ENCODE measurements around the gene ADCY2.

The ADCY2 gene

DNA sequence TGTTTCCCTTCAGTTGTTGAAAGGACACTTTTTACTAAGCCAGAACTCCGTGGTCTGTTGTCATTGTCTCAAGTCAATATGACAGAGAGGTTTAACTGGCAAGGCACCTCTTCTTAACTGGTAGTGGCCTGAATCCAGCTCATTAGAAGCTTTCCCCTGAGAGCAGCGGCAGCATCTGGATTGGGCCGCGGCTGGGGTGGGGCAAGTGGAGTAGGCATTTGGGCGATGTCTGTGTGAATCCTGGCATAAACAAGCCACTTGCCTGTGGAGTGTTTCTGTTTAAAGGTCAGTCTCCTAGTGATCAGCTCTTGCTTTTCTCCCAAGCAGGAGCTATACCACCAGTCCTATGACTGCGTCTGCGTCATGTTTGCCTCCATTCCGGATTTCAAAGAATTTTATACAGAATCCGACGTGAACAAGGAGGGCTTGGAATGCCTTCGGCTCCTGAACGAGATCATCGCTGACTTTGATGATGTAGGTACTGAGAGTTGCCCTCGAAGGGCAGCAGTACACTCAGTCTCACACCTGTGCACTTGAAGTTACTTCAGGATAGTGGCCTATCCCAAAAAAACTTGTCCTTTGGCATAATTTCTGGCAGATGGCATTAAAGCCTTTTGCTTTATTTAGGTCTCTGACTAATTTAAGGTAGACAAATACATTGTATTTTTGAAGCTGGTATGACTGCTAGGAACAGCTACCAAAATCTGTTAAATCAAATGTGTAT lies 406.1 kb downstream of the ADCY2 start:
- DNase-seq = no peak

DNA sequence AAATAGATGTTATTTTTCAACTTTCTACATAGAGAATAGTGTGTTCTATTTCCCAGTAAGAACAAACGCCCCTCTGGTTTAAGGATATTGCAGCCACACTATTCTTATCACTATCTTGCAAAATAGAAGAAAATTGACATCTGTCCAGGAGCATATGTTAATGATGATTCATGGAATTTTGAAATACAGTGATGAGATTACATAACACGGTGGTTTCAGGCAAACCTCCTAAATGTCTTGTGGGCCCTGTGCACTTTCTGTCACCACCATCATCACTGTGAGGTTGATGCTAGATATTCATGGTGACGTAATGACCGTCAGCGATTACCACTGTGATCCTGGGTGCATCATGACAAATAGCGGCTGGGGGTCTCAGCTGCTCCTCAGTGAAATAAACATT lies 406.9 kb downstream of the ADCY2 start:
- no peak for DNase-seq

DNA sequence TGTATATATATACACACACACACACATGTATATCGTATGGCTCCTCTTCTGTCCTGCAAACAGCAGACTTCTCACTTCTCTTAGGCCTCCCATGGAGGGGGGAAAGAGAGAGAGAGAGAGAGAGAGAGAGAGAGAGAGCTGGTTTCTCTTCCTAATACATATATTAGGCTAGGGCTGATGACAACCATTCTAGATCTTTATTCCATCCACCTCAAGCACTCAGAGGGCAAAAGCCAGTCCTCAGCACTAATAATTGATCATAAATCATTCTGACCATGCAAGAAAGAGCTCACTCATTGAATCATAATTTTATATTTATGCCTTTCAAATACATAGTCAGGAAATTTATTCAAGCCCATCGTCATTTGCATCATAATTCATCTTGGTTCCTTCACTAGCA lies 408.0 kb downstream of the ADCY2 start:
- no peak for DNase-seq

DNA sequence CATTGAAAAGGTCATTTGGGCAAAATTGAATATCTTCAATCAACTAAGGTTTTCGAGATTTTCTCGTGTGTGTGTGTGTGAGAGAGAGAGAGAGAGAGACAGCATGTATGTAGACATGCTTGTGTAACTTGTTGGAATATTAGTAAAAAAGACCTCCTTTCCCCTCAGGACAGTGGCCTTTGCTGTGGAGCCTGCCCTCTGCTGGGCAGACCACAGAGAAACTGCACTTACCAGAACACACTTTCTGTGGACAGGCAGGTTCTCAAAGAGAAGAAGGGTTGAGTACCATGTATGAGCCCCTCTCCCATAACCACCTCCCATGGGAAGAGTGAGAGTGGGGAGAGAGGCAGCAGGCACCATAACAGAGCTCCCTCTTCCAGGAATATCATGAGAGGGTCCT lies 409.4 kb downstream of the ADCY2 start:
- DNase-seq = no peak

DNA sequence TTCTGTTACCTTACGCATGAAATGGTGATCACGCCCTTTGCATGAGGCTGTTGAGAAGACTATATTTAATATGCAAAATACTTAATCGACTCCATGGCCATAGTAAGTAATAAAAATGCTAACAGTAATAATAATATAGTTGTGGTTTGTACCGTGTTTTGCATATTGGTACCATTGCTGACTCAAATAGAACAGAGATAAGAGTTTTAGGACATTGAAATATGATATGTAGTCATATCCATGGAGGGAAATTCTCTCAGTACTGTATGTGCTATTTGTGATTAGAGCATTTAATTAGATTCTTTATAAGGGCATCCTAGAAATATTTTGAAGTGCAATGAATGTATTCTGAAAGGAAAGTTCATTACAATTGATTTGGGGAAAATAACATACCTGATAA lies 413.1 kb downstream of the ADCY2 start:
- DNase-seq = no peak

DNA sequence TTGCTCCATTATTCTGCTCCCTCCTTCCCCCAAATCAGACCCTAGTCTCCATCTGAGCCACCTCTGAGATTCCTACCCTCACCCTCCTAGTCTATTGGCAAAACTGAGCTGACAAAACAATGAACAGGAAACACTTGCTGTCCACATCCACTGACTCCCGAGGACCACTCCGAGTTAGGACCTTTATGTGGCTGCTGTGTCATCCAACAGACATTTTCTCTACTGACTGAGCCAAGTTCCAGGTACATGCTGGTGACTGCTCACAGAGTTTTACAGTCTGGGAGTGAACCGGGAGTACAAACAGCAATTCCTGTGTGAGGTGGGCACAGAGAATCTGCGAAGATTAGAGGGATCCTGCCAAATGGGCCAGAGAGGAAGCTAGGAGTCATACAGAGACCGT lies 415.8 kb downstream of the ADCY2 start:
- no peak for DNase-seq

DNA sequence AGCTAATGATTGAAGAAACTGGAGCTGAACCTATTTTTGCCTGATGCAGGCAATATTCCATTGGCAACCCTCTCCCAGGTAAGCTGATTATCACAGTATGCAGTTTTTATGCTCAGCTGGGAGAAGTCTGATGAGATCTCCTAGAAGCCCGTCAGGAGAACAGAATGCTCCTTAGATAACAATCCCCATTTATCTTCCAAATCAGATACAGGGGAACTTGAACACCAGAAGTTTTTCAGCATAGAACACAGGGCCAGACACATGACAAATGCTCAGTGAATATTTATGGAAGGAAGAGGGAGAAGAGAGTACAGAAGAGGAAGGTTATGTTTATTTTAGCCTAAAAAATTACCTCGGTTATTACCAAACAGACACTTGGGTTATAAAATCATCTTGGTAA lies 417.1 kb downstream of the ADCY2 start:
- no peak for DNase-seq

DNA sequence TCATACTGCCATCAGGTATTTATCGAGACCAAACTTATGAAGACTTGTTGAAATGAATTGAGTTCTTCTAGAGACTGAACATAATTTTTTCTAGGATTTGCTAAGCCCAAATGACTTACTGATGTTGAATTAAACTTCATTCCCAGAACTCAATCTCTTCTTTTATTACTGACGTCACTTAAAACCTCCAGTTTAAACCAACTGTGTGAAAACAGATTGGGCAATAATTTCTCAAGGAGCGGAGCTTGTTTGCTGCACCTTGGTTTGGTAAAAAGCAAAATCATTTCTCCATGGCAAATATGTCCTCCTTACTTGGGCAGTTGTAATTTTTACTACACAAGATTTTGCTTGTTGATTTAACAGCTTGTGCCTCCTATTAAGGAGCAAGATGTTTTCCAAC lies 417.6 kb downstream of the ADCY2 start:
- no peak for DNase-seq

DNA sequence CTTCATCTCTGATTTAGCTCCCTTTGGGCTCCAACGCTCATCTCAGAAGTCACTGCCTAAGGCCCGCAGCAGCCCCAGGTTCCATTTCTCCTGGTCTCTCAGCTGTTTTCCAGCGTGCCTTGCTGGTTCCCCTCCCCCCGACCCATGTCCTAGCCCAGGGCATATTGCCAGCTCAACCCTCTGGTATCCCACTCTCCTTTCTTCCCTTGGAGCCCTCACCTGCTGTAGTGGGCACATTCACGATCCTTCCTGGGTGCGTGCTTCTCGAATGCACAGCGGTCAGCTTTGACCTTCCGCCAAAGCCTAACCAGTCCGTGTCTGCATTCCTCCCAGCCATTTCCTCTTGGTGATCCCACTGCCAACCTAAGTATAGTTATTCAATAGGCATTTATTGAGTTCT lies 418.9 kb downstream of the ADCY2 start:
- DNase-seq = no peak

DNA sequence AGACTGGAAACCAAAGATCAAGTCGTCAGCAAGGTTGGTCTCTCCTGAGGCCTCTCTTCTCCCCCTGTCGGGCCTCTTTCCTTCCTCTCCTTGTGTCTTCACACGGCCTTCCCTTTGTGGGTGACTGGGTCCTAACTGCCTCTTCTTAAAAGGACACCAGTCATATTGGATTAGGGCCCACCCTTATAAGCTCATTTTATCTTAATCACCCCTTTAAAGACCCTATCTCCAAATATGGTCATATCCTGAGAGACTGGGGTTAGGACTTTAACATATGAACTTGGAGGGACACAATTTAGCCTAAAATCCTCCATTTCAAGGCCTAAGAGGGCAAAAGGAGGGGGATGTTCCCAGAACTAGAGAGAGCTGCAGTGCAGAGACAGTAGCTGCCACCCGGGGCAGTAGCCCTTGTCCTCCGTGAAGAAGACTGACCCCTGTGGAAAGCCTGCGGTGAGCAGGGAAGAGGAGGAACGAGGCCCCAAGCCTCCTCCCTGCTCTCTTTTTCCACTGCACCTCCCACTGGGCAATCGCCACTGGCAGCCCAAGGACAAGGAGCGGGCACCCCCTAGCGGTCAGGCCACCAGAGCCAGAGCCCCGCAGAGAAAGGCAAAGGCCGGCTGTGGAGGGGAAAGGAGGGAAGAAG lies 420.1 kb downstream of the ADCY2 start:
- peak; percentile 27 for DNase-seq

DNA sequence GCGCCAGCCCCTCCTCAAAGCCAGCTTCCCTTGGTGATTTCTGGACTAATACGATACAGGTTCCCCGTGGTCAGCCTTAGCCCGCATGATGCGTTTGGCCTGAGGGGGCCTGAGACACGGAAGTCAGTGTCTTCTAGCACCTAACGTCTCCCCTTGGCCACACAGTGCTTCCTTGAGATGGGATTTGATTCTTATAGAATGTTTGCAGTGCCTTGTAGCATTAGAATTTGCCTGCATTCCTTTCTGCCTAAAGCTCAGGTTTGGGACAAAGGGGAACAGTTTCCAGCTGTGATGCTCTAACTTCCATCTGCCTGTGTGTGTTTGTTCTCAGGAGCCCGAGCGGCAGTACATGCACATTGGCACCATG lies 420.6 kb downstream of the ADCY2 start:
- DNase-seq = no peak

DNA sequence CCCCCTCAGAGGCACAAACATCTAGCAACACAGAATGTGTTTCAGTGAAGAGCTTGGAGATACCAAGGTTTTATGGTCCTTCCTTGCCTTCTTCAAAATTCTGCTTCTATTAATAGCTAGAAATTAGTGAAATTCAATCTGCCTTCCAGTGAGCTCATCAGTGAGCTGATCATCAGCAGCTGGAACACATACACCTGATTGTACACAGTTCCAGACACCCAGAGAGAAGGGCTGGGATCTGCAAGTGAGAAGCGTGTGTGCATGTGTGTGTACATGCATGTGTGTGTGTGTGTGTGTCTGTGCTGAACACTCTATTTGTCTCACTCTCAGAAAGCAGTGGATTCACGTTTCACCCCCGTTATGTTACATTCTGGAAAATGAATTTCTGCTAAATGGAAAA lies 426.5 kb downstream of the ADCY2 start:
- no peak for DNase-seq

DNA sequence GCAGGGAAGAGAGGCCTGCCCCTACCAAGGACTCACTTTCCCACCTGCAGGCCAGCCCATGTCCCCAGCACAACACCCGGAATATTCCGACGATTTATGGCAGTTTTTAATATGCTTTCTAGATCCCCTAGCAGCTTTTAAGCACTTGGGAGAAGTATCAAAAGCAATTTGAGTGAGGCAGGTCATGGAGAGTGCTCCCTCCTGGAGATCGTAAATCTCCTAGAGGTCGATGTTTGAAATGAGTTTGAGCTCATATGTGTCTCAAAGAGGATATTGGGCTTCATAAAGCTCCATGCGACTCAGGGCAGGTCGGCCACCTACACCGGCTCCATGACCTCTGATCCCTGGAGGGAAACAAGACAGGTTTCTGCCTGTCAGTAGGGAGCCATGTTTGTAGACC lies 427.7 kb downstream of the ADCY2 start:
- DNase-seq = no peak

DNA sequence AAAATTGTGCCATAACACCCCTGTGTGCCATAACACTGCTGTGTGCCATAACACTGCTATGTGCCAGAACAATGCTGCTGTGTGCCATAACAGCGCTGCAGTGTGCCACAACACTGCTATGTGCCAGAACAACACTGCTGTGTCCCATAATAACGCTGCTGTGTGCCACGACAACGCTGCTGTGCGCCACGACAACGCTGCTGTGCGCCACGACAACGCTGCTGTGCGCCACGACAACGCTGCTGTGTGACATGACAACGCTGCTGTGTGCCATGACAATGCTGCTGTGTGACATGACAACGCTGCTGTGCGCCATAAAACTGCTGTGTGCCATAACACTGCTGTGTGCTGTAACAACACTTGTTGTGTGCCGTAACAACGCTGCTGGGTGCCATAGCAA lies 429.1 kb downstream of the ADCY2 start:
- DNase-seq = no peak

DNA sequence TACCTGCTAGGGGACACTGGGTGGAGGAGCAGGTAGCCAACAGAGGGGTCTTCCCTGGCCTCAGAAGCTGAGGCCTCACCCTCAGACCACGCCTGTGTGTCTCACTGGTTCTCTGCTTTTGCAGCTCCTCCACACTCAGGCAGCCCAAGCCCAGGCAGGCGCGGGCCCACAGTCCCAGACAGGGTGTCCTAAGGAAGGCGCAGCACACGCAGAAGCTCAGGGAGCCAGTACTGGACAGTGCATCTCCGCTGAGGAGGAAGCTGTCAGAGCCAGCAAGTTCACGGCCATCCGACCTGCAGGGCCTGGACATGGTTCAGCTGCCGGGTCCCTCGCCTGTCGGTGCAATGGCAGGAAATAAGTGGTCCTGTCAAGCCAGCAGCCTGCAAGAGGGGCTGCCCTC lies 429.7 kb downstream of the ADCY2 start:
- no peak for DNase-seq

DNA sequence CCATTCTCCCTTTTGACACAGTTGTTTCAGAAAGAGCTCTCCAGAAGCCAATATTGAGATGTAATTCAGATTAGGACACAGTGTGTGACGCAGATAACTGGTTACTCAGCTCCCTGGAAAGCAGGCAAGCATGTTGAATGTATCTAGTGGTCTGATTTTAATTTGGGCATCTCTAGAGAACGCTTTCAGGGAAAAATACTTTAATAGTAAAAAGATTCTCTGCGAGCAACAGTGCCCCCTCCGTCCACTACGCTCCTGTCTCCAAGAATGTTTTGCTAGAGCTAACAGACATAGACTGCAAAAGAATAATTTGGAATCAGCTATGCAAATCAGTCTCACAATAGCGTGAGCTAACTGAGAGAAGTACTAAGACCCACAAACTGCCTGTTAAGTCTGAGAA lies 431.7 kb downstream of the ADCY2 start:
- DNase-seq = no peak

DNA sequence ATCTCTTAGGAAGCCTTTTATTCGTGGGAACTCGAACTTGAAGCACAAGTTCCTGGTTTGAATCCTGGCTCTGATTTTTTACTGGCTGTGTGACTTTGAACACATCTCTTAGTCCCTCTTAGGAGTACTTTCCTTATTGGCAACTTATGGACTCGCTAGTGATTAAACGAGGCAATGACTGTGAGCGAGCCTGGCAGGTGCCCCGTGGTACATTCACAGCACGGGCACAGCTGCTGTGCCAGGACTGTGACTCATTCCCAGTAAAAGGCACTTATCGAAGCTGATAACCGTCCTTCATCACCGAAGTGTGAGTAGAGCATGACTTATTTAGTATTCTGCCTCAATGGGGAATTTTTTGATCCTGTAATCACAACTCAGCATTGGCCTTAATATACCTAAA lies 432.3 kb downstream of the ADCY2 start:
- no peak for DNase-seq

DNA sequence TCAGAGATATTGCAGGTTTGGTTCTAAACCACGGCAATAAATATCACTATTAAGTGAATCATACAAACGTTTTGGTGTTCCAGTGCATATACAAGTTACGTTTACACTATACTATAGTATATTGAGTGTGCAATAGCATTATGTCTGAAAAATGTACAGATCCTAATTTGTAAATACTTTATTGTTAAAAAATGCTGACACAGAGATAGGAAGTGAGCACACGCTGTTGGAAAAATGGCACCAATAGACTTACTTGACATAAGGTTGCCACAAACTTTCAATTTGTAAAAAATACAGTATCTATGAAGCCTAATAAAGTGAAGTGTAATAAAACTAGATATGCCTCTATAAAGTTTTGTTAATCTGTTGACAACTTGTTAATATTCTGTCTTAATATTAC lies 439.0 kb downstream of the ADCY2 start:
- DNase-seq = no peak

DNA sequence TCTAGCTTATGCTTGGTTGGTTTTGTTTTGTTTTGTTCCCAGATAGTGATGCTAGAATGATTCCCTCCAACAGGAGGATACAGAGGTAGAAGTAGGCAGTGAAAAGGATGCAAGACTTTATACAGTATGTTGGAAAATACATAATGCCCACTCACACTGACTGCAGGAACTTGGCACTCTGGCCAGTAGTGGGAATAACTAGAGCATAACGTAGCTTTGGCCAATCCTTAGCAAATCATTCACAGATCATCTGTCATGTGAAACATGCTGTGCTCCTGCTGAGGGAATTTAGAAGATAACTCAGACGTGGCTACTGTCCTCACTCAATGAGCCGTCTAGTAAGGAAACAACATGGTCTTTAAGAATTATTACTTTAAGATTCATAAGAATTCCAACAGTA lies 441.5 kb downstream of the ADCY2 start:
- no peak for DNase-seq

DNA sequence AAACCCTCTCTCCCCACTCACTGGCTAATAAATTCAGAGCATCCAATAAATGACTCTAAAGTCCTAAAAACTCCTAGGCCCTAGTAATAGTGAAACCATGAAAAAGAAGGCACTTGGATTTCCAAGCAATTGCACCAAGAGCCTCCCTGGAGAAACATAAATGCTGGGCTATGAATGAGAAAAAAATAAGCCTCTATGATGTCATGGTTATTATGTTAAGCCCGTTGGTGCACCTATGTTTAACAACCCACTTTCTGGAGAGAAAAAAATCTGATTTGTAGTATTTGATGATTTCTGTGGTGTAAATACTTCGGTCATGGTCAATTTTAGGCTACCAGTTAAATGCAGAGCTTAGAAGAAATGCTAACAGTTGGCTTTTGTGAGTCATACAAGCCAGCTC lies 446.6 kb downstream of the ADCY2 start:
- no peak for DNase-seq

DNA sequence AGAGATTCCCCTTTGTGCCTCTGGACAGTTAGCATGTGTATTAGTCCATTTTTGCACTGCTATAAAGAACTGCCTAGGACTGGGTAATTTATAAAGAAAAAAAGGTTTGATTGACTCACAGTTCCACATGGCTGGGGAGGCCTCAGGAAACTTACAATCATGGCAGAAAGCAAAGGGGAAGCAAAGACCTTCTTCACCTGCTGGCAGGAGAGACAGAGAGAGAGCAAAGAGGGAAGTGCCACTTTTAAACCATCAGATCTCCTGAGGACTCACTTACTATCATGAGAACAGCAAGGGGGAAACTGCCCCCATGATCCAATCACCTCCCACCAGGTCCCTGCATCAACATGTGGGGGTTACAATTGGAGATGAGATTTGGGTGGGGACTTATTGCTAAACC lies 449.0 kb downstream of the ADCY2 start:
- no peak for DNase-seq

DNA sequence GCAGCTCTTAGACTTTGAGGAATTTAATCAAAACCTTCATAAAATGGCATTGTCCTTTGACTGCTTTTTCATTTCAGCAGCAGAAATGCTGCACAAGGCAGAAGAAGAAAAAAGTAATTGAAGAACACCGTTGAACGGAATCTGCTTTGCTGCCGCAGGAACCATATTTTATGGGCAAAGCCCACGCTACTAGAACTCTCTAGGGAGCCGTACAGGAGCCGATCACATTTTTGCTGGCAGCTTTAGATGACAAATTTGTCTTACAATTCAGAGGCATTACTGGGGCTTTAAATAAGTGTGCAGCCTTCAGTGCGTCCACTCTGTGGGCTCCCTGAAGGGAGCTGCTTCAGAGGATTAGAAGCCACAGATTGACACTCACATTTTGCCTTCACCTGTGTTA lies 449.6 kb downstream of the ADCY2 start:
- DNase-seq = no peak

DNA sequence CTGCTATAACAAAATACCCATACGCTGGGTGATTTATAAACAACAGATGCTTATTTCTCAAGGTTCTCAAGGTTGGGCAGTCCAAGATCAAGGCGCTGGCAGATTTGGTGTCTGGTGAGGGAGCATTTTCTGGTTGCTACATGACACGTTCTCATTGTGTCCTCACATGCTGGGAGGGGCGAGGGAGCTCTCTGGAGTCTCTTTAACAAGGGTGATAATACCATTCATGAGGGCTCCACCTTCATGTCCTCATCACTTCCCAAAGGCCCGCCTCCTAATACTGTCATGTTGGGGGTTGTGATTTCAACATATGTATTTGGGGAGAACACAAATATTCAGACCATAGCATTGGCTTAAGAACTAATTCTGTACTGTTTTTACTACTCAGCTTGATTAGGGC lies 450.4 kb downstream of the ADCY2 start:
- DNase-seq = no peak

DNA sequence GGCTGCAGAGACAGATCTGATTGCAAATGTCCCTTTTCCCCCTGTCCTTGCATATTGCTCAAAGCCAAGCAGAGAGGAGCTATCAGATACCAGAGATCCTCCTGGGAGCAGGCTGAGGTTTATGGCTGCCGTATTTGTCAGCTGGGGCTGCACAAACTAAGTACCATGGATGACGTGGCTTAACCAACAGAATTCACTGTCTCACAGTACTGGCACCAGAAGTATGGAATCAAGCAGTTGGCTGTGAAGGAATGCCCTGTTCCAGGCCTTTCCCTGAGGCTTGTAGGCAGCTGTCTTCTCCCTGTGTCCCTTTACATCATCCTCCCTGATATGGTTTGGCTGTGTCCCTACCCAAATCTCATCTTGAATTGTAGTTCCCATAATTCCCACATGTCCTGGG lies 452.4 kb downstream of the ADCY2 start:
- DNase-seq = no peak

DNA sequence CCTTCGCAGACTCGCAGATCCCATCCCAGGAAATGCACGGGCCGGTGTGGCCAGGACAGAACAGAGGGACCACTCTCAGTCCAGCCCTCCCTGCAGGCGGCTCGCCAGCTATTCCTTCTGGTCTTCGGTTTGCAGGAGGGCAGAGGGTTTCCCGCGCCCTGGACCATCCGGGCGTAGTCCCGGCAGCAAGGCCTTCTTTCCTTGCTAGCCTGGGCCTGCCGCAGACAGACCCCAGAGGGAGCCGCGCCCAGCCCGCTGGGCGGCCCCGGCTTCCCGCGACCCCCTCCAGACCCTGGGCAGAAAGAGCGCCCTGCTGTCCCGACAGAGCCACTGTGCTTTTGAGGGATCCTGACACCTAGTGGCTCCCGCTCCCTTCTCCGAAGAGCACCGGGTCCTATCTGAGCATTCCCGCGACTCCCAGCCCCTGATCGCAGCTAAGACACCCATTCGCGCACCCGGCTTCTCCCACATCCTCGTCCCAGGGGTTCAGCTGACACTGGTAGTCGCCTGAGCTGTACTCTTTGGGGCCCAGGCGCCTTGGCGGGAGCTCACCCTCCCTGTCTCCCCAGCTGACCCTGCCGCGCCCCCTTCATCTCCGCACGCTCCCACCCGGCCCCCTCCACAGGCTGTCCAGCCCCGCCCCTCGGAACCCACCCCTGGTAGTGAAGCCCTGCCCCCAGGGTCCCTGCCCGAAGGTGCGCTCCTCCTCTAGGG lies 453.9 kb downstream of the ADCY2 start:
- no peak for DNase-seq

All from SHP77 treated with DMSO at 0.1 percent for 48 hours (cell line).